ENCODE results near the gene PBX2.

Gene PBX2

DNA sequence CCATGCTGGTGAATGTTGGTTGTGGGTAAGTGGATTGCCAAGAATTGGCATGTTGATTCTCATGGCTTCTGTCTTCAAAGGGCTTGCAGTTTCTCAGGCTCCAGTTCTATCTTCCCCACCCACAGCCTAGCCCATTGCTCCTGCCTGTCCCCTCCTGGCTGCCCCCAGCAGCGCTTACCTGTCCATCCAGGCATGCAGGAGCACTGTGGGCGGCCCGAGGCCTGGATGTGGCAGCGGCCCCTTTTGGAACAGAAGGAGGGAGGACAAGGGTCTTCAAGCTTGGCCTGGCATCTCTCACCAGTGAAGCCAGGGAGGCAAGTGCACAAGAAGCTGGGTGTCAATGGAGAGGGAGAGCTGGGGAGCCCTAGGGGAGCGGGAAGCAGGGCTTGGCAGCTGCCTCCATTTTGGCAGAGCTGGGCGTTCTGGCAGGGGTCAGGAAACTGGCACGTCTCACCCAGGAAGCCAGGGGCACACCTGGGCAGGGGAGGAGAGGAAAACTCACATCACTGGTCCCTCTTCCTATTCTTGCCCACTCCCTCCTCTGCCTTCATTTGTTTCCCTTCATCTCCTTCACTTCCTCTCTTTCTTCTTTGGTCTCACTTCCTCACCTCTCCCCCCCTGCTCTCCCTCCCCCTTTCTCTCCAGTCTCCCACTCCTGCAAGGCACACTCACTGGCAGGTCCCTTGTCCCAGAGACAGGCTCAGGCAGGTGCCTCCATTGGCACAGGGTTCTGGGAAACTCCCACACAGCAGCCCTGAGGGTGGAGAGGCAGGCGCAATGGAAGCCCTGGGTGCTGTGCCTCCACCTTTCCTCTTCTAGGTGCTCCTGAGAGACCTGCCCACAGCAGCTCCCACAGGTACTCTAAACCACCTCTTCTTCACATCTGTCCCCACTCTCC lies 32.6 kb upstream of the PBX2 start:
- Histone ChIP-seq H3K4me2 (ENCODE audit: low read length) (peak overlapping the region; percentile 31; the same call in 1 of the 2 replicates), H4K20me1 (ENCODE audit: control insufficient read depth, insufficient read depth, low read depth, low read length) (no peaks in the 10 kb centered on the region), H3K9me3 (ENCODE audit: control insufficient read depth, insufficient read depth, low read length) (no peaks in the 10 kb centered on the region), H3F3A (ENCODE audit: control insufficient read depth, insufficient read depth) (no peaks in the 10 kb centered on the region), H3K27ac (ENCODE audit: low read depth, low read length) (no peak overlapping the region), H3K9me2 (replicated peaks; ENCODE audit: control insufficient read depth, low read length) (no peaks in the 10 kb centered on the region), H3K36me3 (ENCODE audit: control insufficient read depth, low read length) (no peaks in the 10 kb centered on the region), H3K79me2 (ENCODE audit: control insufficient read depth, low read length) (no peaks in the 10 kb centered on the region), H3K4me3 (ENCODE audit: low read length) (no peak overlapping the region), H3K27me3 (ENCODE audit: control insufficient read depth, low read length) (no peaks in the 10 kb centered on the region), H3K4me1 (ENCODE audit: control insufficient read depth, low read length) (peaks cover 49% of the 10 kb centered on the region)
- no peak for TF ChIP-seq EZH2phosphoT487 (IDR thresholded peaks at IDR 0.05; ENCODE audit: borderline replicate concordance, low read length)
- TF ChIP-seq, protein P1, sequence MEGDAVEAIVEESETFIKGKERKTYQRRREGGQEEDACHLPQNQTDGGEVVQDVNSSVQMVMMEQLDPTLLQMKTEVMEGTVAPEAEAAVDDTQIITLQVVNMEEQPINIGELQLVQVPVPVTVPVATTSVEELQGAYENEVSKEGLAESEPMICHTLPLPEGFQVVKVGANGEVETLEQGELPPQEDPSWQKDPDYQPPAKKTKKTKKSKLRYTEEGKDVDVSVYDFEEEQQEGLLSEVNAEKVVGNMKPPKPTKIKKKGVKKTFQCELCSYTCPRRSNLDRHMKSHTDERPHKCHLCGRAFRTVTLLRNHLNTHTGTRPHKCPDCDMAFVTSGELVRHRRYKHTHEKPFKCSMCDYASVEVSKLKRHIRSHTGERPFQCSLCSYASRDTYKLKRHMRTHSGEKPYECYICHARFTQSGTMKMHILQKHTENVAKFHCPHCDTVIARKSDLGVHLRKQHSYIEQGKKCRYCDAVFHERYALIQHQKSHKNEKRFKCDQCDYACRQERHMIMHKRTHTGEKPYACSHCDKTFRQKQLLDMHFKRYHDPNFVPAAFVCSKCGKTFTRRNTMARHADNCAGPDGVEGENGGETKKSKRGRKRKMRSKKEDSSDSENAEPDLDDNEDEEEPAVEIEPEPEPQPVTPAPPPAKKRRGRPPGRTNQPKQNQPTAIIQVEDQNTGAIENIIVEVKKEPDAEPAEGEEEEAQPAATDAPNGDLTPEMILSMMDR (IDR thresholded peaks at IDR 0.05; ENCODE audit: low read depth, low read length, poor library complexity, severe bottlenecking), result no peak

GRCh38 chr6:32220021-32220420 lies 30.0 kb upstream of the PBX2 start:
- Histone ChIP-seq H3K36me3 (ENCODE audit: control insufficient read depth, low read length) (no peaks in the 10 kb centered on the region), H3K79me2 (ENCODE audit: control insufficient read depth, low read length) (no peaks in the 10 kb centered on the region), H3K9me3 (ENCODE audit: control insufficient read depth, insufficient read depth, low read length) (no peaks in the 10 kb centered on the region), H3F3A (ENCODE audit: control insufficient read depth, insufficient read depth) (no peaks in the 10 kb centered on the region), H3K9me2 (replicated peaks; ENCODE audit: control insufficient read depth, low read length) (no peaks in the 10 kb centered on the region), H3K4me1 (ENCODE audit: control insufficient read depth, low read length) (peaks cover 35% of the 10 kb centered on the region), H4K20me1 (ENCODE audit: control insufficient read depth, insufficient read depth, low read depth, low read length) (no peaks in the 10 kb centered on the region), H3K4me2 (ENCODE audit: low read length) (no peak overlapping the region), H3K4me3 (ENCODE audit: low read length) (no peak overlapping the region), H3K27me3 (ENCODE audit: control insufficient read depth, low read length) (no peaks in the 10 kb centered on the region), H3K27ac (ENCODE audit: low read depth, low read length) (no peak overlapping the region)
- TF ChIP-seq, protein P1 (IDR thresholded peaks at IDR 0.05; ENCODE audit: low read depth, low read length, poor library complexity, severe bottlenecking), result no peak
- TF ChIP-seq EZH2phosphoT487 (IDR thresholded peaks at IDR 0.05; ENCODE audit: borderline replicate concordance, low read length), result no peak

DNA sequence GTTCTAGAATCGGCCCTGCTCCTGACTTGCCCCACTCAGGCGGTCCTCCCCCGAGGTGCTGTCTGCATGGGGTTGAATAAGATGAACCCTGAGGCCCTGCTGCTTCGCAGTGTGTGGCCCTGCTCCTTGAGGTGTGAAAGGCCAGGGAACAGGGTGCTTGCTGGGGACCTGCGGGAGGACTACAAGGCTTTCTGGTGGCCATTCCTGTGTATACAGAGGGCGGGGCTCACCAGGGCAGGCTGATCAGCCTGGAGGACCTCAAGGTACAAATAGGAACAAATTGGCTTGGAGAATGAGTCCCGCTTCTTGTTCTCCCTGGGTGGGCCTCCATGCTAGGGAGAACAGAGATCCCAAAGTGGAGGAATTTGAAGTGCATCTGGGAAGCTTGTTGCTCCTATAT lies 28.2 kb upstream of the PBX2 start:
- H3K79me2 ChIP-seq (ENCODE audit: control insufficient read depth, low read length), result no peaks in the 10 kb centered on the region
- no peaks in the 10 kb centered on the region for H3K9me3 ChIP-seq (ENCODE audit: control insufficient read depth, insufficient read depth, low read length)
- H4K20me1 ChIP-seq (ENCODE audit: control insufficient read depth, insufficient read depth, low read depth, low read length), result no peaks in the 10 kb centered on the region
- H3K4me3 ChIP-seq (ENCODE audit: low read length), result no peak overlapping the region
- H3K36me3 ChIP-seq (ENCODE audit: control insufficient read depth, low read length), result no peaks in the 10 kb centered on the region
- no peaks in the 10 kb centered on the region for H3K27me3 ChIP-seq (ENCODE audit: control insufficient read depth, low read length)
- no peaks in the 10 kb centered on the region for H3F3A ChIP-seq (ENCODE audit: control insufficient read depth, insufficient read depth)
- H3K27ac ChIP-seq (ENCODE audit: low read depth, low read length), result no peak overlapping the region
- peaks cover 24% of the 10 kb centered on the region for H3K4me1 ChIP-seq (ENCODE audit: control insufficient read depth, low read length)
- H3K9me2 ChIP-seq (replicated peaks; ENCODE audit: control insufficient read depth, low read length), result no peaks in the 10 kb centered on the region
- no peak overlapping the region for H3K4me2 ChIP-seq (ENCODE audit: low read length)
- no peak for TF ChIP-seq EZH2phosphoT487 (IDR thresholded peaks at IDR 0.05; ENCODE audit: borderline replicate concordance, low read length)
- TF ChIP-seq, protein P1 (IDR thresholded peaks at IDR 0.05; ENCODE audit: low read depth, low read length, poor library complexity, severe bottlenecking), result no peak

Data from DOHH2 (cell line).